COR-L47 (cell line): ENCODE results near the gene ADGRD1.
"Not testable (repeated sequence)": the region's sequence is repeated elsewhere in the genome, so short reads cannot be mapped to it uniquely, and the experiment has no call there.

ENCODE experiments used
- DNase-seq: peaks from one replicate; lab custom pipeline; 2025; lab: John Stamatoyannopoulos, UW

Gene ADGRD1

GRCh38 chr12:130987151-130987931 lies 33.6 kb downstream of the ADGRD1 start:
- no peak for DNase-seq

GRCh38 chr12:130988261-130988660 lies 34.6 kb downstream of the ADGRD1 start:
- DNase-seq = no peak

- DNase-seq = no peak
Measured at GRCh38 chr12:130988751-130989150, 35.0 kb downstream of the ADGRD1 start.

GRCh38 chr12:130989391-130989790 lies 35.7 kb downstream of the ADGRD1 start:
- no peak for DNase-seq

GRCh38 chr12:130990034-130990433 lies 36.3 kb downstream of the ADGRD1 start:
- DNase-seq = no peak

- peak; percentile 18 for DNase-seq
Measured at GRCh38 chr12:130992448-130992847, 38.7 kb downstream of the ADGRD1 start.

- DNase-seq = no peak
Measured at GRCh38 chr12:130992979-130993538, 39.4 kb downstream of the ADGRD1 start.

- no peak for DNase-seq
Measured at GRCh38 chr12:130993759-130994670, 40.3 kb downstream of the ADGRD1 start.

- no peak for DNase-seq
Measured at GRCh38 chr12:130994821-130995375, 41.2 kb downstream of the ADGRD1 start.

- DNase-seq = not testable (repeated sequence)
Measured at GRCh38 chr12:130995386-130995969, 41.8 kb downstream of the ADGRD1 start.

GRCh38 chr12:130998136-130998535 lies 44.4 kb downstream of the ADGRD1 start:
- no peak for DNase-seq

GRCh38 chr12:131000000-131000486 lies 46.3 kb downstream of the ADGRD1 start:
- DNase-seq = no peak

- no peak for DNase-seq
Measured at GRCh38 chr12:131001493-131001892, 47.8 kb downstream of the ADGRD1 start.

GRCh38 chr12:131002216-131002631 lies 48.5 kb downstream of the ADGRD1 start:
- no peak for DNase-seq

GRCh38 chr12:131003036-131003715 lies 49.5 kb downstream of the ADGRD1 start:
- DNase-seq = no peak

- DNase-seq = no peak
Measured at GRCh38 chr12:131003716-131004045, 50.0 kb downstream of the ADGRD1 start.

GRCh38 chr12:131004166-131004565 lies 50.5 kb downstream of the ADGRD1 start:
- no peak for DNase-seq

- DNase-seq = no peak
Measured at GRCh38 chr12:131005161-131006035, 51.7 kb downstream of the ADGRD1 start.

GRCh38 chr12:131006036-131006735 lies 52.5 kb downstream of the ADGRD1 start:
- DNase-seq = no peak
